HG02763 (cell line): Measurements from ENCODE around the gene PPP2R5E.
A peak's percentile ranks its signal among the peaks of the same experiment; 100 is the strongest.

ENCODE experiments used
- ATAC-seq: cut with Tn5 transposase; IDR thresholded peaks from one replicate; pipeline ENCODE4 v1.9.1; 2021; ENCODE audit warnings: mild to moderate bottlenecking, moderate library complexity; ENCODE audit not compliant: unreplicated experiment

Gene PPP2R5E

DNA sequence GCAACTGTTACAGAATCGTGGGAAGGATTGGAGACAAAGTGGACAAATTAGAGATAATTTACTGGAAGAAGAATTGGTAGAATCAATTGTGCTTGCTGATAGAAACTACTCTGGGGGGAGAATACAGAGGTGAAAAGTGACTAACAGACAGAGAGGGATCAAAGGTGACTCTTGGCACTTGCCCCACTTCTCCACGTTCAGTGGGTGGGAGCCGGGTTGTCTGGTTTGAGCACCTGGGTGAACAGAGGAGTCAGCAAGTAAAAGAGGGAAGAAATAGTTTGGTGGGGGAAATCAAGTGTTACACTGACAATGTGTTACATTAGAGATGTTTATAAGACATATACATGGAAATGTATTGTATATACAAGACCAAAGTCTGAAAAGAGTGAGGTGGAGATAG, 69.1 kb downstream of the PPP2R5E start:
- no peak for ATAC-seq

DNA sequence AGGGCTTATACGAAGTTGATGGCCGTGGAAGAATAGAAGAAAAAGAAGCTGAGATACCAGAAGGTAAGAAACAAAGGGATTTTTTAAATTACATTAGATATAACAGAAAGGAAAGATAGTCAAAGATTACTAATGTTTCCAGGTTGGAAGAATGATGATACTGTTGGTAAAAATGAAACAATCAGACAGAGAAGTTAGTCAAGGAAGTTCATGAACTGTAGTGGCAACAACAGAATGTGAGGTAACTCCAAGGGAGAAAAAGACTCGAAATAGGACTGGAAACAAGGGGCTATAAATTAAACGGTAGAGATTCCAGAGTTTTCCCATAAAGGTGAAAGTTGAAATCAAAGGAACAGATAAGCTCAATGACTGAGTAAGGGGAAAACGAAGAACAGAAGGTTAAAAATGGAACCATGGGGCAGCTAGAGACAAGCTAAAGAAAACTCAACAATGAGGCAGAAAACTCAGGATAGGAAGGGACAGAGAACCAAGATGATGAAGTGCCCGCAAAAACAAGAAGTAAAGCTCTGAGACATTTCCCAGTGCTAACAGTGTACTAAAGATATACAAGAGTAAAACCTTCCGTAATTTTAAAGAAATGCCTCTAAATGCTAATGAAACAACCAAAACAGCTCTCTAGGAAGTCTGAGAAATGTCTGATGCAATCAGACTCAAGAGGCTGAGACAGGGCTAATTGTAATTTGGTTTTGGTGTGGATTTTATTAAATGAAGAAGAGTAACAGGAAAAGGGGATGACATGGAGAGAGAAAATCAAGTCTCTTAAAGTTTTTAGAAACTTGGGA, 70.0 kb downstream of the PPP2R5E start:
- no peak for ATAC-seq

DNA sequence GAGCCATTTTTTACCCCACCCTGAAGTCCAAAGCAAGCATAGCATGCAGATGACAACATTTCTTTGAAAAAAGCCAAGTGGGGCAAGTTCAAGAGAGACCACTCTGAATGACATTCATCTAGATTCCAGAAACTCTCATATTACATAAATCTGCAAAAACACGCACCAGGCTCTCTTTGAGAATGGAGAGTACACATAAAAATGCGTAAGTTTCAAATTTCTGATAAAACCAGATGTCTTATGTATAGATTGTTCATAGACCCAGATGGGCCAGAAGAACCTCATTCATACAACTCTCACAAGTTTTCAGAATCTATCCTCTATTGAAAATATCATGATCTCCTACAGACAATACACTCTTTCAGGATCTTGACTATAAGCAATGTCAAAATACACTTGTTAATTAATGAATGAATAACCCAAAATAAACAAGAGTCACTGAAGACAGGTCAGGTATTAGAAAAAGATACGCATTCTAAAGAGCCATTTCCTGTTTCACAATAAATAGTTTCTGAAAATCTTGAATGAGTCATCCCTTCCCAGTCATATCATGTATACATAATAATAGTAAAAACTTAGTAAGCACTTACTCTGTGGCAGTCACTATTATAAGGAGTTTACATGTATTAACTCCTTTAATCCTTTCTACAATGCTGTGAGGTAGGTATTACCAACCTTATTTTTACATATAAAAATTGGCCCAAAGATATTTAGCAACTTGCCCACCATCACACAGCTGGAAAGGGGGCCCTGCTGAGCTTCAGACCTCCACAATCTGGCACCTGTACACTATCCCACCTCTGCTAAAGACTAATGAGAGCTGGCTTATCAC, 72.0 kb downstream of the PPP2R5E start:
- peak; percentile 83 for ATAC-seq

DNA sequence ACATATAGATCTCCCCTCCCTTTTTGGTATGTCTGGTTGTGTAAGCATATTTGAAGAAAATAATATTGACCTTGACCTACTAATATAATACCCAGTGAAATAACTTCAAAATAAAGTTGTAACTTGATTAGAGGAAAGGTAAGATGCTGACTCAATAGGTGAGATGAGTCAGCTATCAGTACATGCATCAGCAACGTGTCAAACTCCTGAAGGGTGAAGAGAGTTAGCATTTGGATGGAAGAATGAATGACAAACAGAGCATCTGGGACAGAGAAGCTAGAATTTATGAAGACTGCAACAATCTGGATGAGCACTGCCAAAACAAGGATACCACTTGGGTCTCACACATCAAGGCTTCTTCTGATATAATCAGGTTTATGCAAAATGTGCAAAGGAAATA, 74.9 kb downstream of the PPP2R5E start:
- no peak for ATAC-seq

DNA sequence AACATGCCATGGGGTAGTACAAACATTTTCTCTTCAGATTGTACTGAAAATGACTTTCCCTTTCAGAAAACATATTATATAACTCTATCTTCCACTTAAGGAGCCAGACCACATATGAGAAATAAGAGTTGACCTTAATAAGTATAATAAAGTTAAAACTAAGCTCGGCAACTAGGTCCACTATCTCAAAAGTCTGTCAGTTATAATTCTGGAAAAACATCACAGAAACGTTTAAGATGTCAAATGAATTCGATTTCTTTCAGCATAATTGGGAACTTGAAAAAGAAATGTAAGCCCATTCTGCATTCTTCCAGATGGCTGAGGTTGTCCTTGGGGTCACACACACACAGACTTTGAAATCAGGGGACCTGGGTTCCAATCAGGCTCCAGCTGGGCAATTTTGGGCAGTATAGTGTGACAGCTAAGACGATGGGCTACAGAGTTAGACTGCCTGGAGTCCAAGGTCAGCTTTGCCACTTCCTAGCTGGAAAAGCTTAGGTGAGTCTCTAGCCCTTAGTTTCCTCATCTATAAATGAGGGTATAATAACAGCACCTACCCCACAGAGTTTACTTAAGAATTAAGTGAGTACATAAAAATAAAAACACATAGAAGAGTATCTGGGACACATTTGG, 75.6 kb downstream of the PPP2R5E start:
- ATAC-seq, result no peak

DNA sequence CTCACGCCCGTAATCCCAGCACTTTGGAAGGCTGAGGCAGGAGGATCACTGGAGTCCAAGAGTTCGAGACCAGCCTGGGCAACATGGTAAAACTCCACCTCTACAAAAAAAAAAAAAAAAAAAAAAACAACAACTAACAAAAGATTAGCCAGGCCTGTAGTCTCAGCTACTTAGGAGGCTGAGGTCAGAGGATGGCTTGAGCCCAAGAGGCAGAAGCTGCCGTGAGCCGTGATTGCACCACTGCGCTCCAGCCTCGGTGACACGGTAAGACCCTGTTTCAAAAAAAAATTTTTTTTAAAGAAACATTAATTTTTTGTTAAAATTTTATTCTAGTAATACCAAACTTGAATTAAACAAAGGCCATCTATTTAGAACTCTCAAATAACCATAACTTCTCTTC, 77.8 kb downstream of the PPP2R5E start:
- no peak for ATAC-seq

DNA sequence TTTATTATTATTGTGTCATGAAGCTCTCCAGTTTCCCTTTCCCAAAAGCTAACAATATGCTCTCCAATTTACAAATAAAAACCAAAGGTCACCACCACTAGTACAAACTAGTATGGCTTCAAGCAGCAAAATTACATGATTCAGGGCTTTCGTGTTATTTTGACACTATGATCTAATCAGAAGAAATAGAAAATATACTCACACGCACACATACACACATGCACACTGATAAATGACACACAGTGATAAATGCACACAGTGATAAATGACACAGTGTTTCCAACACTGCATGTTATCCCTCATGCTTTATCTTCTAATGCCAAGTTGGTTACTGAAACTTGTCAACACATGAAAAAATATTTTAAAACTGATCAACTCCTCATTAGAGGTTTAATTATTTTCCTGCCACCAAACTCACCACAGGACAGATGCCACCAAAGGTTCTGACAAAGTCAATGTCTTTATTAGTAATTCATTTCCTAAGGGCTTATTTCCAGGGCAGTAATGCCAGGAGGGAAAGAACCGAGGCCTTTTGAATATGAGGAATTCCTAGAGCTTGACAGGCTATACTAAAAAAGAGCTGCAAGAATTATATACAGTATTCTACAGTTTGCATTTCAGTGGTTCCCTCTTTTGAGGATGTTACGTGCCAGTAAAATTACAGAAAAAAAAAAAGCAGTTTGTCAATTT, 82.4 kb downstream of the PPP2R5E start:
- no peak for ATAC-seq

DNA sequence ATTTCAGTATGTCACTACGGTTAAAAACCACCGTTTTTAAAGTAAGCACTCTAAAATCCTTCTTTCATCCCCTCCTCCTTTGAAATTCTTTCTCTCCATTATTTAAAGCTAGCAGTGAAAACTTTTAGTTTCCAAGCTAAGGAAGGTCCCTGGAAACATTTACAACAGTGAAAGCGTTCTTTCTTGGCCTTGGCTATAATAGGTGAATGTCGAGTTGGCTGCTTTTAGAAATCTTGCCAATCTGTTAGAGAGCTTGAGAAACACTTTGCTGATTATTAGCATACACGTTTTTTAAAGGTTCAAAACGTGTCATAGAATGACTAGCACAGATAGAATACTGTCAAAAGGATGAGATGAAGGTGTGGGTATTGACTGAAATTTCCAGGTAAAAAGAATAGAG, 83.4 kb downstream of the PPP2R5E start:
- no peak for ATAC-seq

DNA sequence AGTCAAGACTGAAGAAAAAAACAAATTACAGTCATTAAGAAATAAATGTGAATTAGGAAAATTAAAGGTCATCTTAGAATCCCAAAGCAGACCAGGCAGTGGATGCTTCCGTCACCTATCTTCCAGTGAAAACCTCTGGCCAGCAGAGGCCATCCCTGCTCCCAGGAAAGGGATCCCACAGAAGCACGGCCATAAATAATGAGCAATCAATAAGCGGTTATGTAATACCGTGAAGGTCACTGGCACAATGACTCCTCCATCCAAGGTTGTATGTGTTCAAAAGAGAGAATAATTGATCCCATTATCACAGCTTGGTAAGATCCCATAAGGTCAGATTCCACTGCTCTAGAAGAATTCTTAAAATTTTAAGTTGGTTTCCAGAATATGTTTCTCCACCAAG, 85.7 kb downstream of the PPP2R5E start:
- ATAC-seq, result no peak

DNA sequence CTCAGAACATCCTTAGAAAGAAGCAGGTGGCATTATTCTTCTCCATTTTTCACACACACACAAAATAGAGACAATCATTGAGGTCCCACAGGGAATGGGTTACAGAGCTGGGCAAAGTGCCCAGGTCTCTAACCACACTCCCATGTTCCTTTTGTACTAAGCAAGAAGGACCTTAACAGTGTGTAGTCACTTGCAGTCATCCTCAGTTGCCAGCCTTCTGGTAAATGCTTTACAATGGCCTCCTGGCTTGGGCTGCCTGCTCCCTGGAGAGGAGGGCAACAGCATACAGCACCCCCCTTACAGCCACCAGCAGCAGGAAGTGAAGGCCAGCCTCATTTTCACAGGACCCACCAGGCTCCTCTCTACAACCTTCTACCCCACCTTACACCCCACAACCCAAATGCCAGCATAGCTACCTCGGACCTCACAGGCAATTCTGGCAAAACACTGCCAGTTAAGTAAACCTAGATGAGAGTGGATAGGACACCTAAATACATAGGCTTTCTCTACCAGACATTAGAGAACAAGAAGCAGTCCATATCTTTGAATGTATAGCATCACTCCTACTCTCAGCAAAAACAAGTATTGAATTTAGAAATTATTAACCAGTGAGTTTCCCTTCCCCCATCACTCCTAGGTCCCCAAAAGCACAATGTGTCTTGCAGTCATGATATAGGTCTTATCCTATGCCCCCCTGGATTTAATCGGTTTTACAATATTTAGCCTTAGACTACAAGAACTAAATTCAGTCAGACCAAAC, 88.1 kb downstream of the PPP2R5E start:
- ATAC-seq, result peak; percentile 51

DNA sequence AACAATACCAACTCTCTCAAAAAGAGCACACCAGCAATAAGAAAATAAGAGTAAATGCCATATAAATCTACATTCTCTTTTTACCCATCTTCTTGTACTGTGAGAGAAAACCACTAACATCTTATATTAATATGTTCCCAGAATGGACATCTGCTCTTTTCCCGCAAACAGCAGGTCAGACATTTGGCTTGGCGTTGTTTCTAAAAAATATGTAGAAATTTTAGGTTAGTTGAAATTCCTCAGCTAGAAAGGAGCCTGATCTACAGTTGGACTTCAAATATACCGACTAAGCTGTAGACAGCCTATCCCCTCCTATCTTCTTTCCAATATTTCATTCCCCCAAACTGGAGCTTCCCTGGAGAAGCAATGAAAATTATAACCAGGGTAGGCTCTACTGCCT, 88.7 kb downstream of the PPP2R5E start:
- no peak for ATAC-seq

DNA sequence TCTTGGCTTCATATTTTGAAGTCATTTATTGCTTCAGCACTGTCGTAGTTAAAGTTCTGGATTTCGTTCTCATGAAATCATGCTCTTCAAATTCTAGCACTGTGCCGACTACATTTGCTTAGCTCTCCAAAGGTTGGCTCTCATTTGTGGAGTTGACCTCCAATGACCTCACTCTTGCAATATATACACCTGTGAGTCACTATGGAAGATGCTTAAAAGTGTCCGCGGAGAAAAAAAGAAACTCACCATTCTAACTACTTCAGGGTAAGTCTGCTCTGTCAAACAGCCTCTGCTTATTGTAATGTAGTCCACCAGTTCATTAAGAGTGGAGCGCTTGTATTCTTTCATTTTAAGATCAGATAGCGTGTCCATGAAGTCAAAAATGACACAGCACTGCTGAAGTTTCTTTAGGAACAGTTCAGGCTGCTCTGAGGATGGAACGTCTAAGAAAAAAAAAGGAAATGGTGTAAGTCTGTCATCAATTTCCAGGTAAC, 89.7 kb downstream of the PPP2R5E start:
- no peak for ATAC-seq

DNA sequence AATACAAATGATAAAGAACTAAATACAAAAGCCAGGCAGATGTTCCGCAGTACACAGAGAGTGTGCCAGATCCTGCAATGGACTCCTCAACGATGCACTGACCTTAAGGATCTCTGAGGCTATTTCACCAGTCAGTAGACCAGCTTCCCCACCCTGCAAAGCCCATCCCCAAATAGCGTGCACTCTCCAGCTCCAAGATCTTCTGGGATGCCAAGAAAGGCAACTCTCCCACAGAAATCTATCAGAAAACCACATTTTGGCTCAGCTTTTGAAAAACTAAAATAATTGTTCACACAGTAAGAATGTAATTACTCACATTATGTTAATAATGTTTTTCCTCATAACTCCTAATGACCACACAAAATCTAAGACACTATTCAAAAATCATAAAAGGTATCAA, 90.4 kb downstream of the PPP2R5E start:
- no peak for ATAC-seq

DNA sequence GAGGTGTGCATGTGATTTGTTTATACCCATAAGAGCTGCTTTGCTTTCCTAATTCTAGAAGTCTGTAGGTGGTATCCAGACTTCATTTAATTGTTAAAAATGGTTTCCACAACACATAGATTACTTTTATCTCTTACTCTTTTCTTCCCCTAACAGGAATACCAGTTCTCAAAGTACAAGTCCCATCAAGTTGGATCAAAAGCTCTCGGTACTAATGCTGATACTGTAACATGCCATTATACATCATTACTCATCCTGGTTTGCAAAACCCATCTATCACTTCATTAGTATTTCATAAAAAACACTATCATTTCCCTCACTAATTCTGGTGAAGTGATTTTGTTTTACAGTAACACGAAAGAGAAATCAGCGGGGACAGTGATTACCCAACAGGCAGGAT, 94.3 kb downstream of the PPP2R5E start:
- ATAC-seq, result no peak

DNA sequence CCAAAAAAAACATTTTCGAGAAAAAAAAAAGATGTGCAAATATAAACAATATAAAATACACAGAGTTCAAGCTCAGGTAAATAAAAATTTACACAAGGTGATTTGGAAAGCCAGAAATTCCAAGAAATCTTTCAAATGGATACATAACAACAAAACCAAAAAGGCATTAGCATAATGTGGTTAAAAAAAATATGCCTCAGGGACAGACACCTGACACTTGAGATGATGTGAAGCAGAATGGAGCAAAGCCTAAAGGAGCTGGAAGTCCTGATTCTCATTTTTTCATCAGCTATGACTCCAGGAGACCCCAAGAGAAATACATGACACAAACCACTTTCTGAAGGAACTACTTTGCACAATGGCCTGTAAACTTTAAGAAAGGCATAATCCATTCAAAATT, 98.6 kb downstream of the PPP2R5E start:
- ATAC-seq, result no peak

DNA sequence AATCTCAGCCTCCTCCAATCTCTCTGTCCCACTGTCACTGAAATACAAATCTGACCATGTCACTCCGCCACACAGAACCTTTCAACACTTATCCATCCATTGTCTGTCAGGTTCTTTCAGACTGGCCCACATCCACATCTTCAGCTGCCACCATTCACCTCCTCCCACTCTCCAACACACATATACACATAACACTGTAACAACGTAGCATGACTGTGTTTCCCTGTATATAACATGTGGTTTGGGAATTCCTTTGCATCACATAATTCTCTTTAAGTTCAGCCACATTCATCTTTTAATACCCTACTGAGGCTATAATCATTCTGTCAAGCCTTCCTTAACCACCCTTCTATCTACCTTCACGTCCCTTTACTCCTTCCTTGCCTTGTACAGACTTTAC, 99.2 kb downstream of the PPP2R5E start:
- ATAC-seq, result no peak

DNA sequence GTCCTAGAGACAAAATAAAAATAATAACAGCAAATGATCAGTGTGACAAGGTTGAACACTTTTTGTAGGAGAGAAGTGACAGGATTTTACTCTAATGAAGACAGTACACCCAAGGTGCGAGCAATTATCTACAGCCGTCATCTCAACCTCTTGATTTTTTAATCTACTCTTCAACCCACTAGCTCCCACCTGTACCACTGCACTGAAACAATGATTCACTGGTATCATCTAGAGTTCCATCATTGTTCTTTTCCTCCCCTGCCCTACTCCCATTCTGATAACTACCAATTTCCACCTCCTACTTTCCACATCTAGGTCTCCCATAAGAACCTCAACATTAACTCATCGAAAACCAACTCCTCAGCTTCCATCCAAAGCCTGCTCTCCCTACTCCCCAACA, 99.8 kb downstream of the PPP2R5E start:
- no peak for ATAC-seq

DNA sequence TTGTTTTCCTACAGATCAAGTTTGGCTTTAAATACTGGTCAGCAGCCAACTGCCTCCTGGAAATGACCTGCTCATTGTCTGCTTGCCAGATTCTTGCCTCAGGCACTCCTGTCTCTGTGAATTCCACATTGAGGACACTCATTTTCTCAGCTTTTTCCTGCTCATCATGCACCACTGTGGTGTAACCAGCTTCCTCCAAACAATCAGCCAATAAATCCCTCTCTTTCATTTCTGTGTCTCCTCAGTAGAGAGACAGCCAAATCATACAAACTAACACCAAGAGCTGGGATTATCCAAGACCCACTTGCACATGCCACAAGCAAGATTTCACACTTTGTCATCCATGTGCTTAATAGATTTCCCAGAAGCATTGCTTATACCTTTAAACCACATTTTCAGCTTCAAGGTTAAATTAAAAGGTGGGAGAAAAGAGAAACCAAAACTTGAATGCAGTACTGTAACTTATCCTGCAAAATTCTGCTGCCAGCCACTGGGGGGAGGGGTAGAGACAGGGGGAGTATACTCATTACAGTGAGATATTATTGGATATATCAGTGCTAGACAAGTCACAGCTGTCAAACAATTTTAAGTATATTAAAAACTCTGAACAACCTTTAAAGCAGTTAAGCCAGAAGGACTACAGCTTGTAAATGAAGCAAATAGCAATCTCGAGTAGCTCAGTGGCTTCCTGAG, 105.0 kb downstream of the PPP2R5E start:
- ATAC-seq, result no peak

DNA sequence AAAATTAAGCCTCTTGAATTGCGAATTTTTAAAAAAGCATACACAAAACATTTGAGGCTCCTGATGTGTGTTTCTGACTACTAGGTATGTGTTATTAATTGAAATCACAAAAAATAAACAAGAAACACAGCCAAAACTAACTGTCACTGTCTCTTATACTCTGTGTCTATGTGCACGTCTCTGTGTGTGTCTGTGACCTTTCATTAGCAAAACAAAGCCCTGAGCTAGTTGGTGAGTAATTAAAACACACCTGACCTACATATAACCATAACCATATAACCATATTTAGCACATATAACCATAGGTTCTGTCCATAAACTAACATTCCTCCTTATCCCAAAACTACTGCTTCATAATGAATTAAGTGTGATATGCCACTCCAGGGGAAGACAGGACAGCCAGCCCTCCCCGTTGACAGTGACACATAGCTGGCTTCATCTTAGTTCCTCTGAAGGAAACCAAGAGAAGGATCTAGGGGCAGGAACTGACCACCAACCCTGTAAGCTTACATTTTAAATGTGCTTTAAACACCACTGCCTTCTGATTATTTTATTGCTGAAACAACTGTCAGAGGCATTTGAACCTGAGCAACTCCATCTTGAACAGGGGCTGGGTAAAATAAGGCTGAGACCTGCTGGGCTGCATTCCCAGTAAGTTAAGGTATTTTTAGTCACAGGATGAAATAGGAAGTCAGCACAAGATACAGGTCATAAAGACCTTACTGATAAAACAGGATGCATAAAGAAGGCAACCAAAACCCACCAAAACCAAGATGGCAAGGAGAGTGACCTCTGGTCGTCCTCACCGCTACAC, 106.7 kb downstream of the PPP2R5E start:
- no peak for ATAC-seq
